Limb (tissue), 2 donors: Measurements from ENCODE around the gene MITD1.
"Not testable (repeated sequence)": the region's sequence is repeated elsewhere in the genome, so short reads cannot be mapped to it uniquely, and the experiment has no call there.

Experiments used
- DNase-seq, 2 donors: peaks; one replicate each; pipeline ENCODE4 v3.0.0-alpha.2; 2016; ENCODE audit errors: extremely low spot score in 2 of 2

Gene MITD1

GRCh38 chr2:99154643-99155536, 26.0 kb downstream of the MITD1 start, which contains the start of the genes LIPT1 and TSGA10:
LIPT1 (plus strand) TSS chr2:99154967; CDS start chr2:99161958, 6,991 bp downstream.
TSGA10 (minus strand) TSS chr2:99154942; CDS start chr2:99109439, 45,503 bp downstream.
- DNase-seq: peak; percentile 92 to 93

GRCh38 chr2:99153921-99154604, 26.8 kb downstream of the MITD1 start:
- DNase-seq: no peak

GRCh38 chr2:99152199-99152895, 28.5 kb downstream of the MITD1 start:
- no peak for DNase-seq

GRCh38 chr2:99150706-99151105, 30.2 kb downstream of the MITD1 start:
- DNase-seq: no peak

- DNase-seq: peak; percentile 90 to 95
Measured at GRCh38 chr2:99141110-99142108, 39.4 kb downstream of the MITD1 start, which contains the start of gene C2orf15. C2orf15 (plus strand) TSS chr2:99141707; CDS start chr2:99150559, 8,852 bp downstream.

- DNase-seq: no peak
Measured at GRCh38 chr2:99140860-99141109, 40.1 kb downstream of the MITD1 start.

- no peak for DNase-seq
Measured at GRCh38 chr2:99140056-99140859, 40.6 kb downstream of the MITD1 start.

GRCh38 chr2:99139003-99139402, 41.9 kb downstream of the MITD1 start:
- no peak for DNase-seq

- DNase-seq: not testable (repeated sequence)
Measured at GRCh38 chr2:99135044-99135556, 45.8 kb downstream of the MITD1 start.

GRCh38 chr2:99127981-99128380, 52.9 kb downstream of the MITD1 start:
- DNase-seq: no peak
